GM23338 (cell line): ENCODE measurements around the gene AGR2. TPM values are rescaled to one million over a fixed set of nuclear protein-coding genes. Genes with fewer than 3 reads are reported as not detected.
"Not testable (repeated sequence)": the region's sequence is repeated elsewhere in the genome, so short reads cannot be mapped to it uniquely, and the experiment has no call there.

Source experiments
- ATAC-seq: fragments of 200-7000 bp; cut with Tn5 transposase; 3 replicates; pipeline ENCODE4 v1.9.1; 2020
- DNase-seq: peaks from one replicate; pipeline ENCODE4 v3.0.0-alpha.2; 2015; ENCODE audit warnings: low spot score
- H2AFZ ChIP-seq: fragments of 200-600 bp; sonication (generic); 2 replicates; pipeline ENCODE4 v1.8.0; 2016; ENCODE audit warnings: antibody characterized with exemption, mild to moderate bottlenecking, moderate library complexity
- H3F3A ChIP-seq: fragments of 200-600 bp; sonication (generic); replicated peaks from 2 replicates; pipeline ENCODE4 v1.8.0; 2017; ENCODE audit warnings: antibody characterized with exemption, mixed run types, low read depth
- H3K27ac ChIP-seq: fragments of 200-600 bp; sonication (generic); 2 replicates; pipeline ENCODE4 v1.6.1; 2016; ENCODE audit warnings: low read depth
- H3K27me3 ChIP-seq: fragments of 200-600 bp; sonication (generic); 2 replicates; pipeline ENCODE4 v1.8.0; 2016; ENCODE audit warnings: mild to moderate bottlenecking, mixed run types, moderate library complexity; ENCODE audit not compliant: insufficient read depth
- H3K36me3 ChIP-seq: fragments of 200-600 bp; sonication (generic); 2 replicates; pipeline ENCODE4 v1.8.0; 2016; ENCODE audit warnings: mild to moderate bottlenecking; ENCODE audit not compliant: insufficient read depth
- H3K4me1 ChIP-seq: fragments of 200-600 bp; sonication (generic); 2 replicates; pipeline ENCODE4 v1.8.0; 2016; ENCODE audit warnings: mild to moderate bottlenecking, moderate library complexity; ENCODE audit not compliant: insufficient read depth
- H3K4me2 ChIP-seq: fragments of 200-600 bp; sonication (generic); 2 replicates; pipeline ENCODE4 v1.7.1; 2017; ENCODE audit warnings: mixed run types
- H3K4me3 ChIP-seq: fragments of 200-600 bp; sonication (generic); 2 replicates; pipeline ENCODE4 v1.6.1; 2016; ENCODE audit warnings: mixed run types
- H3K79me2 ChIP-seq: fragments of 200-600 bp; sonication (generic); replicated peaks from 2 replicates; pipeline ENCODE4 v1.8.0; 2017; ENCODE audit warnings: mild to moderate bottlenecking; ENCODE audit not compliant: insufficient read depth
- H3K9me2 ChIP-seq: fragments of 200-600 bp; sonication (generic); 2 replicates; pipeline ENCODE4 v1.8.0; 2017; ENCODE audit not compliant: insufficient read depth
- H4K20me1 ChIP-seq: fragments of 200-600 bp; sonication (generic); replicated peaks from 2 replicates; pipeline ENCODE4 v1.8.0; 2017; ENCODE audit warnings: mild to moderate bottlenecking; ENCODE audit not compliant: insufficient read depth
- H3K27ac Mint-ChIP-seq: 2 replicates; pipeline ENCODE4 v1.8.0; 2020; ENCODE audit warnings: inconsistent platforms, mild to moderate bottlenecking, moderate library complexity, mixed read lengths
- H3K27me3 Mint-ChIP-seq: 3 replicates; pipeline ENCODE4 v1.8.0; 2022; ENCODE audit warnings: low read depth, mild to moderate bottlenecking, moderate library complexity, mixed read lengths, inconsistent platforms; ENCODE audit not compliant: insufficient read depth, poor library complexity
- H3K36me3 Mint-ChIP-seq: 3 replicates; pipeline ENCODE4 v1.8.0; 2021; ENCODE audit warnings: low read depth, mild to moderate bottlenecking, inconsistent platforms, moderate library complexity, mixed read lengths
- H3K4me1 Mint-ChIP-seq: 3 replicates; pipeline ENCODE4 v1.8.0; 2020; ENCODE audit warnings: mild to moderate bottlenecking, inconsistent platforms, mixed read lengths
- H3K4me3 Mint-ChIP-seq: 3 replicates; pipeline ENCODE4 v1.8.0; 2021; ENCODE audit warnings: moderate library complexity, mild to moderate bottlenecking, inconsistent platforms, mixed read lengths
- H3K9me3 Mint-ChIP-seq: 3 replicates; pipeline ENCODE4 v1.8.0; 2020; ENCODE audit warnings: moderate library complexity, mild to moderate bottlenecking, inconsistent platforms, mixed read lengths
- CTCF ChIP-seq, 2 experiments: fragments of 200-600 bp in 1 of 2; sonication (generic) in 1 of 2; conservative IDR thresholded peaks; 2 replicates each; pipeline versions ENCODE4 v1.5.1 to v1.6.1; 2016 to 2017; ENCODE audit warnings: antibody characterized with exemption in 2 of 2, low read depth in 2 of 2, mild to moderate bottlenecking in 2 of 2, moderate library complexity in 1 of 2
- ETS1 ChIP-seq: IDR thresholded peaks from 2 replicates; pipeline ENCODE4 v1.6.1; 2016; ENCODE audit warnings: antibody characterized with exemption
- EZH2 ChIP-seq: fragments of 200-600 bp; sonication (generic); IDR thresholded peaks from one replicate; pipeline ENCODE4 v1.8.0; 2017; ENCODE audit warnings: antibody characterized with exemption, mild to moderate bottlenecking, low read depth; ENCODE audit not compliant: unreplicated experiment
- EZH2phosphoT487 ChIP-seq: fragments of 200-600 bp; sonication (generic); IDR thresholded peaks from one replicate; pipeline ENCODE4 v1.8.1; 2018; ENCODE audit warnings: antibody characterized with exemption; ENCODE audit not compliant: unreplicated experiment
- JUNB ChIP-seq: IDR thresholded peaks from one replicate; pipeline ENCODE4 v1.6.1; 2016; ENCODE audit warnings: antibody characterized with exemption; ENCODE audit not compliant: unreplicated experiment
- NANOG ChIP-seq: IDR thresholded peaks from 2 replicates; pipeline ENCODE4 v1.6.1; 2016; ENCODE audit warnings: antibody characterized with exemption, borderline replicate concordance
- POLR2AphosphoS5 ChIP-seq: IDR thresholded peaks from 2 replicates; pipeline ENCODE4 v1.6.1; 2016; ENCODE audit warnings: antibody characterized with exemption, low read depth
- REST ChIP-seq: IDR thresholded peaks from one replicate; pipeline ENCODE4 v1.6.1; 2018; ENCODE audit warnings: antibody characterized with exemption; ENCODE audit not compliant: unreplicated experiment
- STAT1 ChIP-seq: IDR thresholded peaks from one replicate; pipeline ENCODE4 v1.6.1; 2016; ENCODE audit warnings: antibody characterized with exemption; ENCODE audit not compliant: unreplicated experiment
- ZNF114 ChIP-seq: fragments of 250-450 bp; sonication (Bioruptor Pico); IDR thresholded peaks from 2 replicates; pipeline ENCODE4 v1.5.0; 2020; ENCODE audit warnings: mild to moderate bottlenecking, moderate library complexity
- ZNF331 ChIP-seq: fragments of 250-450 bp; sonication (Bioruptor Pico); IDR thresholded peaks from 2 replicates; pipeline ENCODE4 v1.5.0; 2020; ENCODE audit warnings: low read depth, mild to moderate bottlenecking, moderate library complexity
- polyA plus RNA-seq: library from polyadenylated mRNA; unstranded; fragments of >200 nt; fragmentation: Nextera tagmentation; extraction: Ambion mirVana; gene quantifications from 2 replicates; pipeline ENCODE4 v1.2.1, GENCODE V29; 2016
- total RNA-seq: library from RNA; depleted of rRNA; stranded (reverse); fragments of >200 nt; shearing (Covaris generic); gene quantifications from 2 replicates; pipeline ENCODE4 v1.2.3, GENCODE V29; 2014

AGR2 gene
- total and polyA plus RNA-seq, 2 experiments from 2014 or later, result not detected

- no peak for TF ChIP-seq CTCF (conservative IDR thresholded peaks at IDR 0.05; ENCODE audit: low read depth in 2 of 2)
- TF ChIP-seq STAT1, result no peak
- no peak for TF ChIP-seq ZNF114 (CRISPR knock-in tag)
- no peak for TF ChIP-seq JUNB
- TF ChIP-seq EZH2phosphoT487, result no peak
- TF ChIP-seq EZH2, result no peak
Measured at GRCh38 chr7:16770657-16771329, 34.0 kb downstream of the AGR2 start (continued).

GRCh38 chr7:16769994-16770393 lies 34.8 kb downstream of the AGR2 start:
- ATAC-seq, DNase-seq, H3K36me3 ChIP-seq, H3K27me3 ChIP-seq, H4K20me1 ChIP-seq, H3F3A ChIP-seq, H3K36me3 Mint-ChIP-seq, H3K27ac ChIP-seq, H3K9me2 ChIP-seq, H3K4me1 ChIP-seq, H2AFZ ChIP-seq, H3K9me3 Mint-ChIP-seq, H3K4me3 ChIP-seq, H3K27ac Mint-ChIP-seq, H3K4me2 ChIP-seq, H3K4me3 Mint-ChIP-seq, H3K27me3 Mint-ChIP-seq: not testable (repeated sequence)
- peaks cover 60% of the 10 kb centered on the region for H3K79me2 ChIP-seq
- peaks cover 11% of the 10 kb centered on the region for H3K4me1 Mint-ChIP-seq

GRCh38 chr7:16765436-16765859 lies 39.4 kb downstream of the AGR2 start:
- DNase-seq (no peak), ATAC-seq (no peak)
- H3K27ac ChIP-seq, result no peak overlapping the region
- no peak overlapping the region for H3K4me3 ChIP-seq
- H3K4me3 Mint-ChIP-seq, result no peak overlapping the region
- no peaks in the 10 kb centered on the region for H3K36me3 ChIP-seq
- H2AFZ ChIP-seq, result no peak overlapping the region
- H3K4me1 ChIP-seq, result no peaks in the 10 kb centered on the region
- H3K4me1 Mint-ChIP-seq, result peaks cover 4% of the 10 kb centered on the region
- peaks cover 2% of the 10 kb centered on the region; the same call in 1 of the 3 replicates for H3K9me3 Mint-ChIP-seq
- 0 out of 2 replicates have a peak, but pooled peaks cover 5% of the 10 kb centered on the region for H3K9me2 ChIP-seq
- H3K27me3 Mint-ChIP-seq, result no peaks in the 10 kb centered on the region
- H3K4me2 ChIP-seq, result no peak overlapping the region
- H3K79me2 ChIP-seq, result peaks cover 69% of the 10 kb centered on the region
- H3K27ac Mint-ChIP-seq, result no peak overlapping the region
- no peak for TF ChIP-seq ZNF331 (CRISPR knock-in tag)
- no peak for TF ChIP-seq ZNF114 (CRISPR knock-in tag)
- no peak for TF ChIP-seq NANOG
- no peak for TF ChIP-seq POLR2AphosphoS5
- no peak for TF ChIP-seq ETS1
- no peak for TF ChIP-seq STAT1
- no peak for TF ChIP-seq EZH2phosphoT487
- TF ChIP-seq REST, result no peak
- no peaks in the 10 kb centered on the region for H3K27me3 ChIP-seq
- peaks cover 3% of the 10 kb centered on the region; the same call in 1 of the 3 replicates for H3K36me3 Mint-ChIP-seq
- no peaks in the 10 kb centered on the region; the same call in 1 of the 2 replicates for H4K20me1 ChIP-seq
- H3F3A ChIP-seq, result no peaks in the 10 kb centered on the region
